ENCODE data around the gene CD300H. TPM values are rescaled to one million over a fixed set of nuclear protein-coding genes. Genes with fewer than 3 reads are reported as not detected.

Gene CD300H
- total RNA-seq, 1 donor from 2014 or later = not detected

DNA sequence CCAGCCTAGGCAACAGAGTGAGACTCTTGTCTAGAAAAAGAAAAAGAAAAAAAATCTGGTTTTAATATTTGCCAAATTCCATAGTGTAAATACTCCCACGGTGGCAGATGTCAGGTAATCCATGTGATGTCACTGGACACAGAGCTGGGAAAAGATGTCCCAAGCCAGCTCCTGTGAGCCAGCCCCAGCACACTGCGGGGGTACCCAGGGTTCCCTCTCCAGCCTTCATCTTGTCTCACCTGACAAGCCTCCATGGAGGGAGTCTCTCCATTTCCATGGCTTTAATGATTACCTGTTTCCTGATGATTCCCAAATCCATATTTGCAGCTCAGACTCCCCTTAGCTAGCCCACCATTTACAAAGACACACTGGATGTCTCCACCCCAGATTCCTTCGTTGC, 40.6 kb downstream of the CD300H start:
- TF ChIP-seq, protein P1, sequence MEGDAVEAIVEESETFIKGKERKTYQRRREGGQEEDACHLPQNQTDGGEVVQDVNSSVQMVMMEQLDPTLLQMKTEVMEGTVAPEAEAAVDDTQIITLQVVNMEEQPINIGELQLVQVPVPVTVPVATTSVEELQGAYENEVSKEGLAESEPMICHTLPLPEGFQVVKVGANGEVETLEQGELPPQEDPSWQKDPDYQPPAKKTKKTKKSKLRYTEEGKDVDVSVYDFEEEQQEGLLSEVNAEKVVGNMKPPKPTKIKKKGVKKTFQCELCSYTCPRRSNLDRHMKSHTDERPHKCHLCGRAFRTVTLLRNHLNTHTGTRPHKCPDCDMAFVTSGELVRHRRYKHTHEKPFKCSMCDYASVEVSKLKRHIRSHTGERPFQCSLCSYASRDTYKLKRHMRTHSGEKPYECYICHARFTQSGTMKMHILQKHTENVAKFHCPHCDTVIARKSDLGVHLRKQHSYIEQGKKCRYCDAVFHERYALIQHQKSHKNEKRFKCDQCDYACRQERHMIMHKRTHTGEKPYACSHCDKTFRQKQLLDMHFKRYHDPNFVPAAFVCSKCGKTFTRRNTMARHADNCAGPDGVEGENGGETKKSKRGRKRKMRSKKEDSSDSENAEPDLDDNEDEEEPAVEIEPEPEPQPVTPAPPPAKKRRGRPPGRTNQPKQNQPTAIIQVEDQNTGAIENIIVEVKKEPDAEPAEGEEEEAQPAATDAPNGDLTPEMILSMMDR (IDR thresholded peaks at IDR 0.05; ENCODE audit: partially characterized antibody, unreplicated experiment) = no peak
- DNase-seq = no peak
- no peak overlapping the region for H3K27ac Mint-ChIP-seq (ENCODE audit: unreplicated experiment)
- no peak overlapping the region for H3K4me3 Mint-ChIP-seq (ENCODE audit: unreplicated experiment)
- peaks cover 9% of the 10 kb centered on the region for H3K9me3 Mint-ChIP-seq (ENCODE audit: unreplicated experiment)
- H3K4me1 Mint-ChIP-seq (ENCODE audit: low read depth, unreplicated experiment) = no peaks in the 10 kb centered on the region
- H3K27me3 Mint-ChIP-seq (ENCODE audit: unreplicated experiment) = peaks cover 14% of the 10 kb centered on the region
- peaks cover 16% of the 10 kb centered on the region for H3K36me3 Mint-ChIP-seq (ENCODE audit: unreplicated experiment)

DNA sequence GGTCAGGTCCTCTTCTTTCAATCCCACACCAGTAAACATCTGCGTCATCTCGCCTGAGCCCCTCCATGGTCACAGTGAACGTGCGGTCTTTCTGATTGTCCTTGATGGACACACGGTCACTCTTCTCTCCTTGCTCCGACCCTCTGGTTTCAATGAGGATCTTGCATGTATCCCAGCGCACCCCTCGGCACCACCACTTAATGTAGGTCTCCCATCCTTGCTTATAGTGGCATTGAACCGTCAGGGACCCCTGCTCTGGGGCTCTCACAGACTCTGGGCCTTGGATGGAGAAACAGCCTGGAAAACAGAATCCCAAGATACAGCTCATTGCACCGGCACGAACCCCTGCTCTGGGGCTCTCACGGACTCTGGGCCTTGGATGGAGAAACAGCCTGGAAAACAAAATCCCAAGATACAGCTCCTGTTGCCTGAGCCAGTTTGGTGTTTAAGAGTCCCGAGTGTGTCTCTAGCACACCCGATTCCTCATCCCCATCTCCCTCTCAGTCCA, 41.5 kb downstream of the CD300H start:
- Mint-ChIP-seq H3K27me3 (ENCODE audit: unreplicated experiment) (peaks cover 14% of the 10 kb centered on the region), H3K27ac (ENCODE audit: unreplicated experiment) (no peak overlapping the region), H3K36me3 (ENCODE audit: unreplicated experiment) (peaks cover 19% of the 10 kb centered on the region), H3K9me3 (ENCODE audit: unreplicated experiment) (peaks cover 7% of the 10 kb centered on the region), H3K4me3 (ENCODE audit: unreplicated experiment) (no peak overlapping the region), H3K4me1 (ENCODE audit: low read depth, unreplicated experiment) (no peaks in the 10 kb centered on the region)
- DNase-seq = no peak
- TF ChIP-seq, protein P1 (IDR thresholded peaks at IDR 0.05; ENCODE audit: partially characterized antibody, unreplicated experiment) = no peak

DNA sequence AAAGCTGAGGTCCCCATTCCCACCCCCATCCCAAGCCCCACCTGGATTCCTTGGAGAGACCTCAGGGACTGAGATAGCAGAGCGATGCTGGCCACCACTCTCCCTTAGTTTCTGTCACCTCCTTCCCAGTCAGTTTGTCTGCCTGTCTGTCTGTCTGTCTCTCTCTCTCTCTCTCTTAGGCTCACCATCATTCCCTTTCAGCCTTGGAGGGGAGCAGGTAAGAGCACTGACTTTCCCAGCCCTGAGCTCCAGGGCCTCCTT, 41.9 kb downstream of the CD300H start:
- Mint-ChIP-seq H3K36me3 (ENCODE audit: unreplicated experiment) (peaks cover 18% of the 10 kb centered on the region), H3K4me1 (ENCODE audit: low read depth, unreplicated experiment) (no peaks in the 10 kb centered on the region), H3K27me3 (ENCODE audit: unreplicated experiment) (peaks cover 14% of the 10 kb centered on the region), H3K9me3 (ENCODE audit: unreplicated experiment) (peaks cover 7% of the 10 kb centered on the region), H3K27ac (ENCODE audit: unreplicated experiment) (no peak overlapping the region), H3K4me3 (ENCODE audit: unreplicated experiment) (no peak overlapping the region)
- no peak for DNase-seq
- TF ChIP-seq, protein P1 (IDR thresholded peaks at IDR 0.05; ENCODE audit: partially characterized antibody, unreplicated experiment) = no peak

DNA sequence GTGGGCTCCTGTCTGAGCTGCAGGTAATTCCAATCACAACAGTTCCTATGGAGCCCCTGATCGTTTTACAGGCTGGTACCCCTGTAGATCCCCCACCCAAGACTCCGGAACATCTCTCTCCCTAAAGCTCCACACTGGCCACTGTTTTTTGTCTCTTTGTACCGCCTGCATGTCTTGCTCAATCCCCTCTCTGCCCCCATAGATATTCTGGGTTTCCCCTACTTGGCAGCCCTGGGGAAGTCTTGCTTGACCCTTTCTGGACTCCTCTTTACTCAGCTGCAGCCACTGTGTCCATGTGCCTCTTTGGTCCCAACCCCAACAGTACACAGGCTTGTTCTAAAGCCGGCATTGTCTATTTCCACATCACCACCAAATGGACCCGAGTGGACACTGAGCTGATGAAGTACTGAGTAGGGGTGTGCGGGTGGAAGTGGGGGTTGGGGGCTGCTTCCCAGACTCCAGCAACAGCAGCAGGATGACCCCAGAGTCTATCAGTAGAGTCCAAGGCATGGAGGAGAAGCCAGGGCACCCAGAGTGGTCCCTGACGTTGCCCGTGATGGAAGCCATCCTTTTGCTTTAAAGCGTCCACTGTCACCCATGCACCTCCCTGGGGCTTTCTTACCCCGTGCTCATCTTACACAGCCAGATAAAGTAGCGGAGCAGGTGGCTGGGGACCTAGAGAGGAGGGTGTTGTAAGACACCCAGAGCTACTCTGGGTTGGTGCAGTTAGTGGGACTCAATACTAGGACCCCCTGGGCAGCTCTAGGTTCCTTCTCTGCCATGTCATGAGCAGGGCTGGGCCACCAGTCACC, 42.5 kb downstream of the CD300H start:
- TF ChIP-seq, protein P1 (IDR thresholded peaks at IDR 0.05; ENCODE audit: partially characterized antibody, unreplicated experiment) = no peak
- H3K4me3 Mint-ChIP-seq (ENCODE audit: unreplicated experiment) = no peak overlapping the region
- peaks cover 9% of the 10 kb centered on the region for H3K9me3 Mint-ChIP-seq (ENCODE audit: unreplicated experiment)
- peaks cover 14% of the 10 kb centered on the region for H3K27me3 Mint-ChIP-seq (ENCODE audit: unreplicated experiment)
- no peak overlapping the region for H3K27ac Mint-ChIP-seq (ENCODE audit: unreplicated experiment)
- no peaks in the 10 kb centered on the region for H3K4me1 Mint-ChIP-seq (ENCODE audit: low read depth, unreplicated experiment)
- DNase-seq = no peak
- peaks cover 16% of the 10 kb centered on the region for H3K36me3 Mint-ChIP-seq (ENCODE audit: unreplicated experiment)

DNA sequence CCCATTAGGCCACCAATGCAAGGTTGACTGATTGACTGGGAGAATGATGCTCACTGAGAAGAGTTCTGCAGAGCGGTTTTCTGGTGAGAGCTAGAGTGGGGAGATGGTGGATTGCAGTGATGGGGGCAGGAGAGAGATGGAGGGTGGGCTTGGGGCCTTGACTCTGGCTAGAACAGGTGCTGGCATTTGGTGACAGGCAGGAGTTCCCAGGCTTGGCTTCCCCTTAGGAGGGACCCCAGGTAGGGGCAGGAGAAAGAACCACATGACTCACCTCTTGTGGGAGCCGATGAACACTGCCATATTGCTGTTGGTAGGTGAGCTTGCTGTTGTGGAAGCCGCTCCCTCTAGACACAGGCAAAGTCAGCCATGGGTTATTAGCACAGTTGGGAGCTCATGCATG, 44.0 kb downstream of the CD300H start:
- Mint-ChIP-seq H3K27me3 (ENCODE audit: unreplicated experiment) (peaks cover 14% of the 10 kb centered on the region), H3K36me3 (ENCODE audit: unreplicated experiment) (peaks cover 23% of the 10 kb centered on the region), H3K27ac (ENCODE audit: unreplicated experiment) (no peak overlapping the region), H3K4me1 (ENCODE audit: low read depth, unreplicated experiment) (no peaks in the 10 kb centered on the region), H3K9me3 (ENCODE audit: unreplicated experiment) (peaks cover 13% of the 10 kb centered on the region), H3K4me3 (ENCODE audit: unreplicated experiment) (no peak overlapping the region)
- no peak for DNase-seq
- TF ChIP-seq, protein P1 (IDR thresholded peaks at IDR 0.05; ENCODE audit: partially characterized antibody, unreplicated experiment) = no peak
